GM18858 (cell line): ENCODE data around the gene STK11.
"Not testable (repeated sequence)": the region's sequence is repeated elsewhere in the genome, so short reads cannot be mapped to it uniquely, and the experiment has no call there.

Experiments
- ATAC-seq: cut with Tn5 transposase; IDR thresholded peaks from one replicate; pipeline ENCODE4 v1.9.1; 2021; ENCODE audit not compliant: unreplicated experiment

The STK11 gene

GRCh38 chr19:1206150-1206863, 729 bp downstream of the STK11 start:
- no peak for ATAC-seq

GRCh38 chr19:1206864-1207450, 1.4 kb downstream of the STK11 start:
- ATAC-seq, result no peak

- not testable (repeated sequence) for ATAC-seq
Observed at GRCh38 chr19:1208830-1209229, 3.3 kb downstream of the STK11 start.

- no peak for ATAC-seq
Observed at GRCh38 chr19:1210227-1210538, 4.6 kb downstream of the STK11 start.

GRCh38 chr19:1211494-1212234, 6.1 kb downstream of the STK11 start:
- no peak for ATAC-seq

GRCh38 chr19:1213391-1214286, 8.1 kb downstream of the STK11 start:
- no peak for ATAC-seq

- no peak for ATAC-seq
Observed at GRCh38 chr19:1214299-1214861, 8.8 kb downstream of the STK11 start.

- no peak for ATAC-seq
Observed at GRCh38 chr19:1214862-1215731, 9.5 kb downstream of the STK11 start.

GRCh38 chr19:1216756-1217155, 11.2 kb downstream of the STK11 start:
- ATAC-seq, result no peak

GRCh38 chr19:1217366-1217765, 11.8 kb downstream of the STK11 start:
- no peak for ATAC-seq

- ATAC-seq, result no peak
Observed at GRCh38 chr19:1218751-1219567, 13.4 kb downstream of the STK11 start.

GRCh38 chr19:1219786-1220476, 14.4 kb downstream of the STK11 start:
- ATAC-seq, result no peak

- no peak for ATAC-seq
Observed at GRCh38 chr19:1220477-1220930, 14.9 kb downstream of the STK11 start.

- ATAC-seq, result no peak
Observed at GRCh38 chr19:1220976-1221903, 15.7 kb downstream of the STK11 start.

- ATAC-seq, result no peak
Observed at GRCh38 chr19:1221904-1222255, 16.3 kb downstream of the STK11 start.

GRCh38 chr19:1222394-1222793, 16.8 kb downstream of the STK11 start:
- no peak for ATAC-seq

GRCh38 chr19:1223018-1223855, 17.7 kb downstream of the STK11 start:
- no peak for ATAC-seq
